WTC11 (cell line): ENCODE measurements around the gene OXER1.

Source experiments
- CTCF ChIP-seq: fragments of 200-600 bp; IDR thresholded peaks from 2 replicates; pipeline ENCODE4 v1.8.0; 2022; ENCODE audit warnings: antibody characterized with exemption
- MAX ChIP-seq: sonication (generic); formaldehyde crosslinking; IDR thresholded peaks from 2 replicates; pipeline ENCODE4 v1.8.0; 2022; ENCODE audit warnings: mild to moderate bottlenecking, missing genetic modification reagents
- SP1 ChIP-seq: sonication (generic); formaldehyde crosslinking; conservative IDR thresholded peaks from 2 replicates; pipeline ENCODE4 v1.8.1; 2022; ENCODE audit warnings: missing genetic modification reagents

GRCh38 chr2:42721898-42722297 is 42.0 kb downstream of the OXER1 start:
- TF ChIP-seq CTCF (no peak), MAX (no peak), SP1 (no peak)
